AG04450 (cell line): Measurements from ENCODE around the gene TNN. TPM values are rescaled to one million over a fixed set of nuclear protein-coding genes. Genes with fewer than 3 reads are reported as not detected.

ENCODE experiments used
- CTCF ChIA-PET: fragments of 300-600, 350-600 bp; formaldehyde crosslinking; extraction: SDS; loops from one replicate; lab custom pipeline; 2022; ENCODE audit warnings: antibody characterized with exemption, inconsistent platforms; lab: Charles Lee
- POLR2A ChIA-PET: fragments of 350-600 bp; formaldehyde crosslinking; extraction: SDS; loops from one replicate; lab custom pipeline; 2021; ENCODE audit warnings: antibody characterized with exemption, inconsistent platforms; lab: Yijun Ruan, JAX
- DNase-seq: peaks from one replicate; pipeline ENCODE4 v3.0.0-alpha.2; 2011; ENCODE audit warnings: low read depth, low spot score
- H3K27ac ChIP-seq: one replicate; pipeline ENCODE4 v1.5.1; 2012; ENCODE audit warnings: low read depth, low read length, control low read depth
- H3K27me3 ChIP-seq: one replicate; pipeline ENCODE4 v1.6.0; 2012; ENCODE audit warnings: low read length; ENCODE audit not compliant: control insufficient read depth, insufficient read depth
- H3K4me3 ChIP-seq: 2 replicates; pipeline ENCODE4 v1.5.1; 2011; ENCODE audit warnings: mild to moderate bottlenecking, low read depth, low read length, control low read depth
- H3K9me3 ChIP-seq: 2 replicates; pipeline ENCODE4 v1.5.1; 2012; ENCODE audit warnings: low read length; ENCODE audit not compliant: control insufficient read depth, insufficient read depth
- CTCF ChIP-seq: IDR thresholded peaks from 2 replicates; pipeline ENCODE4 v1.5.1; 2011; ENCODE audit warnings: low read depth, low read length, control low read depth, inconsistent platforms
- polyA plus RNA-seq: library from polyadenylated mRNA; depleted of rRNA; stranded (reverse); fragments of >200 nt; gene quantifications from 2 replicates; pipeline ENCODE4 v1.2.3, GENCODE V29; 2011

Gene TNN
- polyA plus RNA-seq, 1 experiment, result not detected

GRCh38 chr1:175186433-175187160, 119.0 kb downstream of the TNN start:
- Histone ChIP-seq H3K4me3 (no peak overlapping the region), H3K27me3 (peaks cover under 1% of the 10 kb centered on the region), H3K9me3 (no peaks in the 10 kb centered on the region), H3K27ac (no peak overlapping the region)
- TF ChIP-seq CTCF, result no peak
- DNase-seq, result no peak
- ChIA-PET CTCF (interaction anchor here (1.4 kb wide), 1 partner anchor 32 kb away, joined by 7 read pairs; no protein-coding TSS in a partner anchor), POLR2A (no interaction called here)

GRCh38 chr1:175188936-175189335, 121.3 kb downstream of the TNN start:
- TF ChIP-seq CTCF, result no peak
- Histone ChIP-seq H3K9me3 (no peaks in the 10 kb centered on the region; the same call in 1 of the 2 replicates), H3K4me3 (no peak overlapping the region), H3K27ac (no peak overlapping the region), H3K27me3 (peaks cover 11% of the 10 kb centered on the region)
- DNase-seq, result no peak
- CTCF ChIA-PET, result interaction anchor here (1.0 kb wide), 1 partner anchor 37 kb away, joined by 3 read pairs; no protein-coding TSS in a partner anchor
- POLR2A ChIA-PET, result no interaction called here

- Histone ChIP-seq H3K27ac (no peak overlapping the region), H3K27me3 (peaks cover 11% of the 10 kb centered on the region), H3K9me3 (no peaks in the 10 kb centered on the region; the same call in 1 of the 2 replicates), H3K4me3 (peak overlapping the region; percentile 53)
- ChIA-PET POLR2A (no interaction called here), CTCF (interaction anchor here (1.2 kb wide), 1 partner anchor 66 kb away, joined by 3 read pairs; no protein-coding TSS in a partner anchor)
- no peak for DNase-seq
- TF ChIP-seq CTCF, result no peak
Observed at GRCh38 chr1:175191659-175192058, 124.0 kb downstream of the TNN start.

- Histone ChIP-seq H3K4me3 (peak overlapping the region; percentile 53), H3K27ac (no peak overlapping the region), H3K9me3 (no peaks in the 10 kb centered on the region; the same call in 1 of the 2 replicates), H3K27me3 (peaks cover 11% of the 10 kb centered on the region)
- POLR2A ChIA-PET, result no interaction called here
- no peak for DNase-seq
- no peak for TF ChIP-seq CTCF
- CTCF ChIA-PET, result interaction anchor here (1.2 kb wide), 1 partner anchor 67 kb away, joined by 3 read pairs; no protein-coding TSS in a partner anchor
Observed at GRCh38 chr1:175192111-175192629, 124.5 kb downstream of the TNN start.
